OCI-M2 (cell line): Measurements from ENCODE around the gene ITGB6.

Experiments
- DNase-seq: peaks from one replicate; lab custom pipeline; 2025; ENCODE audit not compliant: unreplicated experiment; lab: John Stamatoyannopoulos, UW

The ITGB6 gene

GRCh38 chr2:160096409-160096808 is 103.7 kb downstream of the ITGB6 start:
- DNase-seq: no peak

GRCh38 chr2:160092445-160092844 is 107.6 kb downstream of the ITGB6 start:
- DNase-seq: no peak

GRCh38 chr2:160091381-160091780 is 108.7 kb downstream of the ITGB6 start:
- DNase-seq: no peak

- DNase-seq: no peak
These were observed 112.0 kb downstream of the ITGB6 start for GRCh38 chr2:160087854-160088745.

GRCh38 chr2:160085662-160086061 is 114.4 kb downstream of the ITGB6 start:
- DNase-seq: no peak

- no peak for DNase-seq
These were observed 121.9 kb downstream of the ITGB6 start for GRCh38 chr2:160077912-160078810.

- no peak for DNase-seq
These were observed 123.2 kb downstream of the ITGB6 start for GRCh38 chr2:160076914-160077313.

GRCh38 chr2:160076241-160076640 is 123.8 kb downstream of the ITGB6 start:
- no peak for DNase-seq

- no peak for DNase-seq
These were observed 124.9 kb downstream of the ITGB6 start for GRCh38 chr2:160075171-160075570.

GRCh38 chr2:160073284-160073888 is 126.7 kb downstream of the ITGB6 start:
- no peak for DNase-seq

GRCh38 chr2:160068906-160069305 is 131.2 kb downstream of the ITGB6 start:
- no peak for DNase-seq

GRCh38 chr2:160064916-160065315 is 135.2 kb downstream of the ITGB6 start:
- DNase-seq: no peak

- DNase-seq: no peak
These were observed 136.0 kb downstream of the ITGB6 start for GRCh38 chr2:160063879-160064612.

GRCh38 chr2:160063271-160063670 is 136.8 kb downstream of the ITGB6 start:
- no peak for DNase-seq

GRCh38 chr2:160062292-160063005 is 137.6 kb downstream of the ITGB6 start, which contains the start of gene PLA2R1:
Gene PLA2R1 (minus strand): TSS chr2:160062615. CDS start chr2:160062403, 212 bp downstream.
- no peak for DNase-seq

- DNase-seq: no peak
These were observed 138.2 kb downstream of the ITGB6 start for GRCh38 chr2:160061944-160062291.

GRCh38 chr2:160061533-160061932 is 138.5 kb downstream of the ITGB6 start:
- DNase-seq: no peak

GRCh38 chr2:160060297-160060696 is 139.8 kb downstream of the ITGB6 start:
- no peak for DNase-seq

- no peak for DNase-seq
These were observed 142.7 kb downstream of the ITGB6 start for GRCh38 chr2:160057356-160057755.

GRCh38 chr2:160055726-160056108 is 144.4 kb downstream of the ITGB6 start:
- DNase-seq: no peak
